HG03045 (cell line): ENCODE results near the gene NAV2.

Experiments used
- ATAC-seq: cut with Tn5 transposase; IDR thresholded peaks from one replicate; pipeline ENCODE4 v1.9.1; 2021; ENCODE audit warnings: mild to moderate bottlenecking, moderate library complexity; ENCODE audit not compliant: unreplicated experiment

Gene NAV2

DNA sequence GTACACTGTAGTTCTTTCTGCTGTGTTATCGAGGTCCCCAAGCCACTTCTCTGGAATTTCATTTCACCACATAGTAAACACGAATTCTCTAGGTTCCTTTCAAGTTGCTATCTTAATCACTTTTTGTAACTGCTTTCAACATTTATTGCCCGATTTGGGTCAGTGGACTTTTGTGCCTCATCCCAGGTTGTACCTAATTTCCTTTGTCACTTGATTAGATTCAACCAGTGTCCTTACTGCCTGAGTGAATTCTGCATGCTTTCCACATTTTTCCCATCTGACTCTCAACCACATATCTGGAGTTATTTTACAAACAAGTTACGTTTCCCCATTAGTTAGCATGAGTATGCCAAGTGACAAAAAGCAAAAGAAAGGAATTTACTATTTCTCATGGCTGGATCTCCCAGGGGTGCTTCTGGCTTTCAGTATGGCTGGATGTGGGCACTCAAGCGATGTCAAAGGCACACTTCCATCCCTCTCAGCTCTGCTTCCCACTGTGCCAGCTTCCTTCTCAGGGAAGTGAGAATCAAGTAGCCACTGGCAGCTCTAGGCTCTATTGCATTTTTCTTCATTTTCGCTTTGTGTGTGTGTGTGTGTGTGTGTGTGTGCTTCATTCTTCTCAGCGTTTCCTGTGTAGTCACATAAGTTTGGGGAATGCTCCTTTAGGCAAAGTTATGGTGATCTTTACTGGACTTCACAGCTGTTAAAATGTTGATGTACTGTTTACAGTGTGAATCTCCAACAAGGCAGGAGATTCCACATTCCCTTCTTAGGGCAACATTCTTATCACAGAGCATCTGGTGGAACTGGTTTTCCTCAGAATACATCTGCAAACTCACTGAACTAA lies 318.7 kb downstream of the NAV2 start:
- no peak for ATAC-seq

DNA sequence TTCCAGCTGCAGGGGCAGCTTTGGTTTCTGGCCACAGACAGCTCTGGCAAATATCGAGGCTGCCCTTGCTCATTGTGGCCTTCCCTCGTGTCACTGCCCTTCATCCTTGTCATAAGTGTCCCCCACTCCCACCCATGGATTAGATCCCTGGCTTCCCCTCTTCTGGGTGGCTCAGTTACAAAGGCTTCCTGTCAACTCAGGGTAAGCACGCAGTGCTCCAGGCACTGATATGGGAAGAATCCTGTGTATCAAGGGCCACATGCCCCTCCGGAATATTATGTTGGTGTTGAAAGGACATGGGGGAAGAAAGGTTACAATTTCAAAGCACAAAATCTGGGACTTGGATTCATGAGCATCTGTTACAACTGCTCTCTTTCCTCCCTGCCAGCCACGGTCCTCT lies 319.5 kb downstream of the NAV2 start:
- ATAC-seq, result no peak

DNA sequence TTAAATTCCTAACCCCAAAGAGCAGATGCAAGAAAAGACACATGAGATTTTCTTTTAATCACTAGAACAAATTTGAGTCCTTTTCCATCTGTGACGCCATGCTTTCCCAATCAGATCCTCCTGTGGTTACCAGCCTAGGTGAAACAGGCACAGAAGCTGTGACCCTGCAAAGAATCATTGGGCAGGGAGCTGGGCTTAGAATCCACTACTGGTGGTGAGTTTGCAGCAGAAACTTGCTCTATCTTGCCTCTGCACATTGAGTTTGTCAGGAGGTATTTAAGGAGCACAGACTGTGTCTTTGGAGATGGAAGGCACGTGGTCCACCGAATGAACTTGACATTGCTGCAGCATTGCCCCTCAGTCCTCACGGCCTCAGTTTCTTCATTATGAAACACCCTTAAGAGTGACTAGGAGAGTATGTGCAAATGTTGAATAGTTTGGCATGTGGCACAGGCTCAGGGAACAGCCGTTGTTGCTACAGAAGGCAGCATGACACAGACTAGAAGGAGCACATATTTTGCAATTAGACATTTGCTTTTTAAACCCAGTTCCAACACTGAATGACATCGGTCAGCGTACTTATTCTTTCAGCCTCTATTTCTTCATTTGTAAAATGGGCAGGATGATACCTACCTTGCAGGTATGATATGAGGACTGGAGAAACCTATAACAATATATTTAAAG lies 320.1 kb downstream of the NAV2 start:
- no peak for ATAC-seq

DNA sequence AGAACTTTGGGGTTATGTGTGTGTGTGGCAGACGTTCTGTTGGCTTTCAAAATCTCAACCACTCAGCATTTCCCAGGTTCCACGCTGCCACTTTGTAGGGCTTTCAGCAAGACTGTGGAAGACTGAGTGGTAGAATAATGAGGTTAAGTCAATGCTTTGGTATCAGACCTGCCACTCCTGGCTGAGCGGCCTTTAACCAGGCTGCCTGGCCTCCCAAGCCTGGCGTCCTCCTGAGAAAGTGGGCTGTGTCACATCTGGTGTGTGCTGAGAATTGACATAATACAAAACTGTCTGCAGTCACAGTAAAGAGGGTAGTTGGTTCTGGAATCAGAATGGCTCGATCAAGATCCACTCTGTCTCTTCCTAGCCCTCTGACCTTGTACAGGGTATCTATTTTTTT lies 321.2 kb downstream of the NAV2 start:
- no peak for ATAC-seq

DNA sequence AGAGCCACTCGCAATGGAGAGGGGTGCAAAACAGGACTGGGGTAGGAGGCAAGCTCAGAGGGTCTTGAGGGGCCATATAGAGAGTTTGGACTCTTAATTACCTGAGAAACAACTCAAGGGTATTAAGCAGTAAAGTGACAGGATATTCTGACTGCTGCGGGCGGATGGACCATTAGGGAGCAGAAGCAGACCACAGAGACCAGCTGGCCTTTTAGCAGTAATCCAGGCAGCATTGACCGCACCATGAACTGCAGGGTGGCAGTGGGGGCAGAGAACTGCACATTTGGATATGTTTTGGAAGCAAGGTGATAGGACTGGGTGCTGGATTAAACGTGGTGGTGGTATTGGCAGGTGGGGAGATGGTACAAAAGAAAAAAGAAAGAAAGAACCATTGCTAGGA lies 322.3 kb downstream of the NAV2 start:
- no peak for ATAC-seq

DNA sequence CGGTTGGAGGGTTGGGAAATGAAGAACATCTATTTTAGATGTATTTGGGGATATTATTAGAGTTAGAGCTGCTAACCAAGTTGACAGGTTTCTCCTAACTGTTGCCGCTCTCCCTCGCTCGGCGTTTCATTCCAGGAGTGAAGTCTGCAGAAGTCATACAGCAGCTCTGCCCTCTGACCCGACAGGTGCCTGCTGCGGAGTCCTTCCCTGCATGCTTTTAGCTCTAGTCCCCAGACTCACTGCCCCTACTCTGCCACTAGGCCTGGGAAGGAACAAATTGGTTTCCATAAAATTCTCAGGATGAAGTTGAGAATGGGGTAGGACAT lies 322.7 kb downstream of the NAV2 start:
- ATAC-seq, result no peak

DNA sequence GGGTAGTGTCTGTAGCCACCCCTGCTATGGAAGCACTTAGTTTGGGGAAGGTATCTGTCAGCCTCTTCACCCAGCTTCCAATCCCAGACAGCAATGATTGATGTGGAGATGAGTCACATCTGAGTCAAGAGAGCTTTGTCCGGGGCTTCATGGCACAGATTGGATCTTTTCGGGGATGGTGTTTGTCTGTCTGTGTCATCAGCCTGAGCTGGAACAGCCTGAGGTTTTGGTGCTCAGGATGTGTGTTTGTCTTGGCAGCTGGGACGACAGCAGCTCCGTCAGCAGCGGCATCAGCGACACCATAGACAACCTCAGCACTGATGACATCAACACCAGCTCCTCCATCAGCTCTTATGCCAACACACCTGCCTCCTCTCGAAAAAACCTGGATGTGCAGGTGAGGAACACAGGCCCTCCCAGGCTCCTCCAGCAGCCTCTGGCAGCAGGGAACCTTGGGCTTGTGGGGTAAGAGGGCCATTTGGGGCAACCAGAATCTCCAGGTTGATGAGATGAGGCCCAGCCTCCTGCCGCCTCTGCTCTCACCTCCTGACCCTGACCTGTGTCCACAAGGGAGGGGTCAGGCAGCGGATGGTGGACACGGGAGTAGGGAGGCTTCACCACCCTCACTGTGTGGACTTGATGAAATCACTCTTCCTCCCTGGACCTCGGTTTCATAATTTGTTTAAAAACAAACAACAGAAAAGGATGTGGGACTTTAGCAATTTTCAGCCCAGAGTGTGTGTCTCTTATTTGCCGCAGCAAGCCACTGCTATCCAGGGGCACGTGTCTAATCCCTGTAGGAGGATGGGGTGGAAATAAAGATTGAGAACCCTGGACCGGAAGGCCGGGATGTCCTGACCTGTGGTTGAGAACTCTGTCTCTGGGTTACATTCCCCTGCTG lies 323.3 kb downstream of the NAV2 start:
- ATAC-seq, result no peak

DNA sequence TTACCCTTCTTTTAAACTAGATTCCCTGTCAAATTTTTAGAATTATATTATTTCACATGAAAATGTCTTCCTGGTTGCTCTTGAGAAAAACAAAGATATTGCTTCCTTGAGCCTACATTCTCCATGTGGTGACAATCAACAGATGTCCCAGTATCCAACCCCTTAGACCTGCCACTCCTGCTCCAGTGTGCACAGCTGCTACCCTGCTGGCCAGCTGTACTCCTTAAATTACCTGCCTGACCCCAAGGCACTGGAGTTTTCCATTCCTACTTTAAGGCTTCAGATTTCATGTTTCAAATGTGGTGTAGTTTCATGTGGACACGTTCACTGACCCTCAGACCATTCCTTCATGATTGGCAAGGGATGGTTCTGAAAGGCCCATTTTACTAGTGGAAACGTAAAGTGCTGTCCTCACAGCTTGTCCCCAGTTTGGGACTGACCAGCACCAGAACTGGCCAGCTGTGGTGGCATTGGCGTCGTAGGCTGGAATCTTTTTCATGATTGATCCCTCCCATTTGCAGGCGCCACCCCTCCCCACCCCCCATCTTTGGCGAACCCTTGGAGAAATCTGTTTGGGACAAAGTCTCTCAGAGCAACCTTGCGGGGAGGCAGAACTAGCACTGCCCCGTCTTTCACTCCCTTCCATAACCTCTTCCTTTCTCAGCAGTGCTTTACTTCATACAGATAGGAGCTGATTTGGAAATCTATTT lies 324.1 kb downstream of the NAV2 start:
- ATAC-seq, result no peak

DNA sequence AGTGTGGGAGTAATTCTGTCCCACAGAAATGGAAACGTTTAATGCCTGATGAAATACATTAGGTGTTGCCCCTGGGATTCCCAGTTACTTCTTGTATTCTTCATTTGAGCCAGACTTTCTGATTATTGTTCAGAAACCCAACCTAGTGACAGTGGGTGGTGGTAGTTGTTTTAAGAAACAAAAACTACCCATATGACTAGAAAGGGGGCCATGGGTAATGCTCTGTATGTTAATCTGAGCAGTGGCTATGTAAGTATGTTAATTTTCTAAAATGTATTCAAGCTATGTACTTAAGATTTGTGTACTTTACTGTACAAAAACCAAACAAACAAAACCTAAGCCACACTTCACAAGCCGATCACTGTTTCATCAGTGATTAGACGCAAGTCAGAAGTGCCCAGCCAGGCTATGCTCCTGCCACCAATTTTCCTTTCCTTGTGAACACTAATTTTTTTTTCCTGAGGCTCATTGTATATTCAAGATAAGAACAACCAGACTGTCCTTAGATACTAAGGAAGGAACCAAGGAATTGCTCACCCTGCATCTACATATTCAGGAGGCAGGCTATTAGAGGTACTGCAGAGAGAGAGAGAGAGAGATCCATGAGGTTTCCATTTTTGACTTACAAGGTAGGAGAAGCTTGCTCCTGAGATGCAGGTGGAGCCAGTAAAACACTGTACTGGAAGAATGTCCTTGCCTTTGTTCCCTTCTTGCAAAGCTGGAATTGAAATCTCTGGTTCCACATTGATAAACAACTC lies 324.9 kb downstream of the NAV2 start:
- ATAC-seq, result peak; percentile 87

DNA sequence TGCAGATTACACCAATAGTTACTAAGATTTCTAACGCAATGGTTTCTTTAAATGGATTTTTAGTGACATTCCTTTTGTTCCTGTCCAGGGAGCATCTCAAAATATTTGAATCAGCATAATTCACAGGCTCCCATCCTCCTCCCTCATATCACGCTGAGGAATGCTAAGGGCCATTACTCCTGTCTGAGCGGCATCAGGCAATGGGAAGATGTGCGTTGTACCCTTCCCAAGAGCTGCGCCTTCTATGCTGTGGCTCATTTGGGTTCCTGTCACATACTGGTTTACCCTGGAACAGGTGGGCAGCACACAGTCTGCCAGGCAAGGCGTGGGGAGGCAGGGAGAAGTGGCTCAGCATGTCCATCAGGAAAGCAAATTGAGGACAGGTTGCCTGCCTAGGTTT lies 325.8 kb downstream of the NAV2 start:
- no peak for ATAC-seq

DNA sequence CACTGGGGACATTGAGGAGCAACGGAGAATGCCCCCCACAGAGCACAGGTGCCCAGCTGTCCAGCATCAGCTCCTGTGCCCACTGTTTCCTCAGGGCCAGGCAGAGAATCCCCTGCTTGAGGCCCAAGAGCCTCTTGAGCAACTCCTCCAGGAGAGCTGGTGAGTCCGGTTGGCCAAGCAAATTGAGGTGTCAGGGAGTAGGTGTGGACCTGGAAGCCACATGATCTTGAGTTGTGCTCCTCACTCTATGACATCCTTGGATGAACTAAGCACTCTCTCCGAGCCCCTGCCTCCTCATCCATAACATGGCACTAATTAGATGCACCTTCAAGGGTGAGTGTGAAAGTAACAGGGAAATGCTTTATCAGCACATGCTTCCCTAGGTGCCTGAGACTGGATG lies 326.3 kb downstream of the NAV2 start:
- ATAC-seq, result no peak

DNA sequence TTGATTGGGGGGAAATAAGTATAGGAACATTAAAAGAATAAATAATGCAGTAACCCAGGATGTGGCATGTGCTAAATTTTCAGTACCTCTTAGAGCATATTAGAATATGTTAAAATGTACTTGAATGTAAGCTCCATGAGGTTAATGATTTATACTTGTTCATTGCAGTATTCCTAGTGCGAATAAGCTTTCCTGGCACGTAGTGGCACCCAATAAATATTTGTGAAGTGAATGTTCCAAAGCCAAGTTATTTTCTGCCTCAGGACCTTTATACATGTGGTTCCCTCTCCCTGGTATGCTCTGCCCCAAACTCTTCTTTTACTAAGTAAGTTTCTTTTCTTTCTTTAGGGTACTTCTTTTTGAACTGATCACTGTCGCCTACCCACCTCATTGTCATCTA lies 328.9 kb downstream of the NAV2 start:
- no peak for ATAC-seq

DNA sequence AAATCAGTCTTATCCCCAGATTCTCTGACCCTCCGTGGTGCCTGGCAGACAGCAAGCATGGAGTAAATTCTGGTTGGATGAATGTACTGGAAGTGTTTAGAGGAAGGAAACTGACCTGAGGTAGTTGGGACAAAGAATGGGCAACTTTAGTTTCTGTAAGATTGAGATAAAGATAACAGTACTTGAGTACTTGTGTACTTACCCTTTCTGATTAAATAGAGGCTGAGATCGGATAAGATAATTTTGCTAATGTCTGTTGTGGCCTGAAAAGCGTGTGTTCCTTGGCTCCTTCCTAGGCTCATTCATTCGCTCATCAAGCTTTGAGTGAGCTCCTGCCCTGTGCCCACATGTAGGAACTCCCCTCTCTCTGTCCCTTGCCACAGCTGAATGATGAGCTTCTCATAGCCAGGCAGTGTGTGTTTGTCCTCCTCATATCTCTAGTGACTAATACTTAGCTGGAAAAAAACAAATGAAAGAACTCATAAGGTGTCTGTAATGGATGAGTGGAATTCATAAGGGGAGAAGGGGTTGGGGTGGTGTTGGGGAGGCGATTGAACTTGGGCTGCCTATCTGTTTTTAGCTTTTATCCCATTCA lies 329.5 kb downstream of the NAV2 start:
- ATAC-seq, result no peak

DNA sequence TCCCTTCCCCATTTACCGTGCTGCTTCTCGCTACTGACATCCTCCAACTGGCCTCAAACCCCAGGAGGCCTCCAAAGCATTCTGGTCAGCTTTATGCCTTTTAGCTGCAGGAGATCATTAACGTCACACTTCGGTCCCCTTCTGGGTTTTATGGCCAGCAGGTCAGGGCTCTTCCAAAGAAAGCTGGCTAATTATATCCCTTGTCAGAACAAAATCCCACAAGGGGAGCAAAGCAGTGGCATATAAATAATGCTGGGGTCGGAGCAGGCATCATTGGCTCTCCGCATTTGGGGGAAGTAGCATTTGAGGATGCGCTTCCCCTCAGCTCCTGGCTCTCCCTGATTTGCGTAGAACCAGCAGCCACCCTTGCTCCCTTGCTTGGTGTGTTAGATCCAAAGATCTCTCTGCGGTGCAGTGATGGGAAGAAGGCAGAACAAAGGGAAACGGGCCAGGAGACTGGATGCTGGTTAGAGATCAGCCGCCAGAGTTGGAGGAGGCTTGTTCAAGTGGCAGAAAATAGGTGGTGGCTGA lies 330.2 kb downstream of the NAV2 start:
- ATAC-seq, result no peak

DNA sequence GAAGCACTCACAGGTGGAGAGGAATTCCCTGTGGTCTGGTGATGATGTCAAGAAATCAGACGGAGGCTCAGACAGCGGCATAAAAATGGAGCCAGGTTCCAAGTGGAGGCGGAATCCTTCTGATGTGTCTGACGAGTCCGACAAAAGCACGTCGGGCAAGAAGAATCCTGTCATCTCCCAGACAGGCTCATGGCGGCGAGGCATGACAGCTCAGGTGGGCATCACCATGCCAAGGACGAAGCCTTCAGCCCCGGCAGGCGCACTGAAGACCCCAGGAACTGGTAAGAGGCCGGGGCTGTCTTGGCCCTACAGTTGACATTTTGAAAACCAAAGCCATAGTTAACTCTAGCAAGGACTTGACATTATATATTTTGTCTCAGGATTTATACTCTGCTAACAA lies 331.4 kb downstream of the NAV2 start:
- no peak for ATAC-seq

DNA sequence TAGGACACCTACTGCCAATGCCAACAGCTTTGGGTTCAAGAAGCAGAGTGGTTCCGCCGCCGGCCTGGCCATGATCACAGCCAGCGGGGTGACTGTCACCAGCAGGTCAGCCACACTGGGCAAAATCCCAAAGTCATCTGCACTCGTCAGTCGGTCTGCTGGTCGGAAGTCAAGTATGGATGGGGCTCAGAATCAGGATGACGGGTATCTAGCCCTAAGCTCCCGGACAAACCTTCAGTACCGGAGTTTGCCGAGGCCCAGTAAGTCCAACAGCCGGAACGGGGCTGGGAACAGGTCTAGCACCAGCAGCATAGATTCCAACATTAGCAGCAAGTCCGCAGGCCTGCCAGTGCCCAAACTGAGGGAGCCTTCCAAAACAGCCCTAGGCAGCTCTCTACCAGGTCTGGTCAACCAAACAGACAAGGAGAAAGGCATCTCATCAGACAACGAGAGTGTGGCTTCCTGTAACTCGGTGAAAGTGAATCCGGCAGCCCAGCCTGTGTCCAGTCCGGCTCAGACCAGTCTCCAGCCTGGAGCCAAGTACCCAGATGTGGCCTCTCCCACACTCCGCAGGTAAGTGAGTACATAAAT lies 332.6 kb downstream of the NAV2 start:
- ATAC-seq, result no peak

DNA sequence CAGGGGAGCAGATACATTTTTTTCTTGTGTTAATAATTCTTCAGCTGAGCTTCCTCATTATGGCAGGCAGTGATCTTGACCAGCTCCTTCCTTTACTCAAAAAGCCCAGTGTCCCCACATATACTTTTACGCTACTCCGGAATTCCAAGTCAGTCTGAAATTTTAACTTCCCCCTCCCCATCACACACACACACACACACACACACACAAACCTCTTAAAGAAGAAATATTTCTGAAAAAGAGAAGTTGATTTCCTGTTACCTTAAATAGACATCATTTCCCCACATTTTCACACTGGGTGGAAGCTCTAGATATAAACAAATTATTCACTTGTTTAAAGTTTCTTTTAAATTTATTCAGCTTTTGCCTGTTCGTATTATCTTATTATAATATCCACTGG lies 333.8 kb downstream of the NAV2 start:
- no peak for ATAC-seq

DNA sequence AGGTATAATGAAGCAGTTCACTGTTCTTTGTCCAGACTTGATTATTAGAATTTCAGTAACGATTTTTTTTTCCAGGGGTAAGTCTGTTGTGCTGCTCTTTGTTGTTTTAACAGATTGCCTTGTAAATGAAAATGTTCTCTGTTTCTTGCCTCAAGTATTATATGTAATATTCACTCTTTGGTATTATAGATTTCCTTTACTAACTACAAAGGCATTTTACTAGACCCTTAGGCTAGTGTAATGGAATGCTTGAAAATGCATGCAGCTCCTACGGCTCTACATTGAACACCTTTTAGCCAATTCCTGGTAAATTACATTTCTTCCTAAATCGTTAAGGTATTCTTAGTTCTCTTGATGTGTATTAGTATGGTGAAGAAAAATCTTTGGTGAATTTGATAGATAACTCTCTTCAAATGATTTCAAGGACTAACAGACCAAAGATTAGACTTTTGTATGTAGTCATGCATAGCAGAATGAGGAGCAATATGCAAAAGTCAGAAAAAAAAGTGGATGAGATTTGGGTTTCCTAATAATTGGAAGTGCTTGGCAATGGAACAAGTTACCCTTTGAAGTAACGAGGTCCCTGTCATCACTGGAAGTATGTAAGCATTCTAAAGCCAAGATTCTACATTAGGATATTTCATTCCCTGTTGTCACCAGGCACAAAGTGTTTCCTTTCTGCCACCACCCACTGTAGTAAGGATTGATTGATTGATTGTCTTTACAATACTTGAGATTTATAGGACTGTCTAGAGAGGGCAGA lies 334.6 kb downstream of the NAV2 start:
- ATAC-seq, result no peak

DNA sequence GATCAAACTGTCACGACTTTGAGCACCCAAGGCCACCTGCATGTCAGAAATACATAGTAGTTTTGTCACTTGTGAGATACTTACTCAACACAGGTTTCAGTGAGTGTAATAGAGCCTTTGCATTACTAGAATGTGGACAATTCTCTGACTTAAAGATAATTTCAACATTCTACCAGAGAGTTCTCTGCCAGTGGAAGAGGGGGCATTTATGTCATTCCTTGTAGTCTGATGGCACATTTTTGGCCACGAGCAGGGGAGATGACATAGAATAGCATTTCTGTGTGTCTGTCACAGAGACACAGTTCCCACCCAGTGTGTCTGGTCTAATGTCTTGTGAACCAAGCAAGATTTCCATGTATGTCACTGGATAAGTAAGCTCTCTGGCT lies 335.1 kb downstream of the NAV2 start:
- ATAC-seq, result no peak
